HepG2 (cell line): Measurements from ENCODE around the gene ANKRD11. TPM values are rescaled to one million over a fixed set of nuclear protein-coding genes. Genes with fewer than 3 reads are reported as not detected.

Source experiments
- EED ChIP-seq: sonication (generic); formaldehyde crosslinking; IDR thresholded peaks from 2 replicates; pipeline ENCODE4 v1.5.0; 2020; ENCODE audit warnings: mild to moderate bottlenecking, missing genetic modification reagents
- GATAD1 ChIP-seq: IDR thresholded peaks from 2 replicates; pipeline ENCODE4 v1.6.1; 2016; ENCODE audit warnings: missing genetic modification reagents, missing compliant biosample characterization
- GPN1 ChIP-seq: sonication (generic); formaldehyde crosslinking; IDR thresholded peaks from 2 replicates; pipeline ENCODE4 v1.5.1; 2020; ENCODE audit warnings: missing genetic modification reagents, borderline replicate concordance
- IKZF1 ChIP-seq: fragments of 450-650 bp; IDR thresholded peaks from 2 replicates; pipeline ENCODE4 v1.7.1; 2016
- SMARCC2 ChIP-seq: fragments of 450-650 bp; IDR thresholded peaks from 2 replicates; pipeline ENCODE4 v1.6.1; 2017; ENCODE audit warnings: antibody characterized with exemption, mild to moderate bottlenecking
- ZFP36L2 ChIP-seq: sonication (generic); formaldehyde crosslinking; IDR thresholded peaks from 2 replicates; pipeline ENCODE4 v1.4.0; 2020; ENCODE audit warnings: missing genetic modification reagents
- ZNF83 ChIP-seq: sonication (generic); formaldehyde crosslinking; IDR thresholded peaks from 2 replicates; pipeline ENCODE4 v1.4.0; 2020; ENCODE audit warnings: missing genetic modification reagents, mild to moderate bottlenecking, borderline replicate concordance
- ZSCAN22 ChIP-seq: sonication (generic); formaldehyde crosslinking; IDR thresholded peaks from 2 replicates; pipeline ENCODE4 v1.4.0; 2020; ENCODE audit warnings: mild to moderate bottlenecking, missing genetic modification reagents
- polyA plus RNA-seq, 8 experiments: library from polyadenylated mRNA; depleted of rRNA in 3 of 8; stranded (reverse) in 7 of 8; unstranded in 1 of 8; fragments of >200 nt; fragmentation: Illumina TruSeq in 4 of 8; extraction: Trizol in 4 of 8; gene quantifications; 2 replicates each; pipeline versions ENCODE4 v1.2.1 to v1.2.3, GENCODE V29; 2011 to 2016; ENCODE audit warnings: low read depth in 4 of 8, missing spikeins in 1 of 8, mixed read lengths in 1 of 8; ENCODE audit not compliant: insufficient read depth in 1 of 8
- total RNA-seq, 5 experiments: library from RNA; depleted of rRNA; stranded (reverse); fragments of >200 nt; fragmentation: Illumina TruSeq; extraction: Trizol; gene quantifications; 2 replicates each; pipeline ENCODE4 v1.2.3, GENCODE V29; 2016; ENCODE audit warnings: low read depth in 1 of 5
- TF ChIP-seq, protein P1 (sequence below): IDR thresholded peaks from 2 replicates; pipeline ENCODE4 v1.6.1; 2016; ENCODE audit warnings: missing genetic modification reagents, missing compliant biosample characterization
- TF ChIP-seq, protein P2 (sequence below): sonication (generic); formaldehyde crosslinking; IDR thresholded peaks from 2 replicates; pipeline ENCODE4 v1.4.0; 2020; ENCODE audit warnings: missing genetic modification reagents
- TF ChIP-seq, protein P3 (sequence below): IDR thresholded peaks from 2 replicates; pipeline ENCODE4 v1.6.1; 2016; ENCODE audit warnings: mild to moderate bottlenecking, missing biosample characterization, missing genetic modification reagents
- TF ChIP-seq, protein P4 (sequence below): IDR thresholded peaks from 2 replicates; pipeline ENCODE4 v1.4.0; 2020; ENCODE audit warnings: mild to moderate bottlenecking, missing genetic modification reagents
- TF ChIP-seq, protein P5 (sequence below), 2 experiments: sonication (generic) in 1 of 2; formaldehyde crosslinking in 1 of 2; IDR thresholded peaks; 2 replicates each; pipeline versions ENCODE4 v1.6.1 to v1.9.0; 2014 to 2022; ENCODE audit warnings: antibody characterized with exemption in 1 of 2, borderline replicate concordance in 1 of 2, inconsistent platforms in 1 of 2, low read depth in 1 of 2, missing genetic modification reagents in 1 of 2
- TF ChIP-seq, protein P6 (sequence below): sonication (generic); formaldehyde crosslinking; IDR thresholded peaks from 2 replicates; pipeline ENCODE4 v1.4.0; 2020; ENCODE audit warnings: missing genetic modification reagents

Gene ANKRD11
- total and polyA plus RNA-seq, 2 of the 13 experiments (the other 11 are each of a cell fraction or from before 2014, with no cell fraction given): 21.4 to 38.4 TPM

DNA sequence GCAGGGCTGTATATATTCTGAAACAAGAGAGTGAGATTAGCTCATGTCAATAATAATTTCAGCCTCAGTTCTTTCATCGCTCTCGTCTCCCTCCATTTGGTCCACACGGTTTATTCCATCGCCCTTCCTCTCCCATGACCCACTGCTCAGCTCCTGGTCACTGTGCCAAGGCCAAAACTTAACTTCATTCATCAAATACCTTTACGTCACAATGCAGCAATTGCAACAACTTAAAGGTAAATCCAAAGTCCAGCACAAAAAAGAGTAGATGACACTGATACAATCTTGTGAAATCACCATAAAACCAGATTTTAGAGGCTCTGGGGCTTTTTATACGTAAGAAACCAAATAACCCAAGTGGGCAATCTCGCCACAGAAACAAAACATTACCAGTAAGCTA lies 72.0 kb downstream of the ANKRD11 start (continued):
- TF ChIP-seq, protein P1, sequence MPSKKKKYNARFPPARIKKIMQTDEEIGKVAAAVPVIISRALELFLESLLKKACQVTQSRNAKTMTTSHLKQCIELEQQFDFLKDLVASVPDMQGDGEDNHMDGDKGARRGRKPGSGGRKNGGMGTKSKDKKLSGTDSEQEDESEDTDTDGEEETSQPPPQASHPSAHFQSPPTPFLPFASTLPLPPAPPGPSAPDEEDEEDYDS (CRISPR knock-in tag): peak; percentile 33; the same call in 1 of the 2 replicates
- TF ChIP-seq IKZF1 (no peak), GPN1 (CRISPR knock-in tag) (no peak), ZSCAN22 (CRISPR knock-in tag) (no peak), GATAD1 (CRISPR knock-in tag) (peak; percentile 30; the same call in 1 of the 2 replicates), EED (CRISPR knock-in tag) (no peak), ZNF83 (no peak), SMARCC2 (no peak), ZFP36L2 (CRISPR knock-in tag) (no peak)
- TF ChIP-seq, protein P2, sequence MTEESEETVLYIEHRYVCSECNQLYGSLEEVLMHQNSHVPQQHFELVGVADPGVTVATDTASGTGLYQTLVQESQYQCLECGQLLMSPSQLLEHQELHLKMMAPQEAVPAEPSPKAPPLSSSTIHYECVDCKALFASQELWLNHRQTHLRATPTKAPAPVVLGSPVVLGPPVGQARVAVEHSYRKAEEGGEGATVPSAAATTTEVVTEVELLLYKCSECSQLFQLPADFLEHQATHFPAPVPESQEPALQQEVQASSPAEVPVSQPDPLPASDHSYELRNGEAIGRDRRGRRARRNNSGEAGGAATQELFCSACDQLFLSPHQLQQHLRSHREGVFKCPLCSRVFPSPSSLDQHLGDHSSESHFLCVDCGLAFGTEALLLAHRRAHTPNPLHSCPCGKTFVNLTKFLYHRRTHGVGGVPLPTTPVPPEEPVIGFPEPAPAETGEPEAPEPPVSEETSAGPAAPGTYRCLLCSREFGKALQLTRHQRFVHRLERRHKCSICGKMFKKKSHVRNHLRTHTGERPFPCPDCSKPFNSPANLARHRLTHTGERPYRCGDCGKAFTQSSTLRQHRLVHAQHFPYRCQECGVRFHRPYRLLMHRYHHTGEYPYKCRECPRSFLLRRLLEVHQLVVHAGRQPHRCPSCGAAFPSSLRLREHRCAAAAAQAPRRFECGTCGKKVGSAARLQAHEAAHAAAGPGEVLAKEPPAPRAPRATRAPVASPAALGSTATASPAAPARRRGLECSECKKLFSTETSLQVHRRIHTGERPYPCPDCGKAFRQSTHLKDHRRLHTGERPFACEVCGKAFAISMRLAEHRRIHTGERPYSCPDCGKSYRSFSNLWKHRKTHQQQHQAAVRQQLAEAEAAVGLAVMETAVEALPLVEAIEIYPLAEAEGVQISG (CRISPR knock-in tag): no peak
- TF ChIP-seq, protein P3, sequence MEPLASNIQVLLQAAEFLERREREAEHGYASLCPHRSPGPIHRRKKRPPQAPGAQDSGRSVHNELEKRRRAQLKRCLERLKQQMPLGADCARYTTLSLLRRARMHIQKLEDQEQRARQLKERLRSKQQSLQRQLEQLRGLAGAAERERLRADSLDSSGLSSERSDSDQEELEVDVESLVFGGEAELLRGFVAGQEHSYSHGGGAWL: no peak
- TF ChIP-seq, protein P4, sequence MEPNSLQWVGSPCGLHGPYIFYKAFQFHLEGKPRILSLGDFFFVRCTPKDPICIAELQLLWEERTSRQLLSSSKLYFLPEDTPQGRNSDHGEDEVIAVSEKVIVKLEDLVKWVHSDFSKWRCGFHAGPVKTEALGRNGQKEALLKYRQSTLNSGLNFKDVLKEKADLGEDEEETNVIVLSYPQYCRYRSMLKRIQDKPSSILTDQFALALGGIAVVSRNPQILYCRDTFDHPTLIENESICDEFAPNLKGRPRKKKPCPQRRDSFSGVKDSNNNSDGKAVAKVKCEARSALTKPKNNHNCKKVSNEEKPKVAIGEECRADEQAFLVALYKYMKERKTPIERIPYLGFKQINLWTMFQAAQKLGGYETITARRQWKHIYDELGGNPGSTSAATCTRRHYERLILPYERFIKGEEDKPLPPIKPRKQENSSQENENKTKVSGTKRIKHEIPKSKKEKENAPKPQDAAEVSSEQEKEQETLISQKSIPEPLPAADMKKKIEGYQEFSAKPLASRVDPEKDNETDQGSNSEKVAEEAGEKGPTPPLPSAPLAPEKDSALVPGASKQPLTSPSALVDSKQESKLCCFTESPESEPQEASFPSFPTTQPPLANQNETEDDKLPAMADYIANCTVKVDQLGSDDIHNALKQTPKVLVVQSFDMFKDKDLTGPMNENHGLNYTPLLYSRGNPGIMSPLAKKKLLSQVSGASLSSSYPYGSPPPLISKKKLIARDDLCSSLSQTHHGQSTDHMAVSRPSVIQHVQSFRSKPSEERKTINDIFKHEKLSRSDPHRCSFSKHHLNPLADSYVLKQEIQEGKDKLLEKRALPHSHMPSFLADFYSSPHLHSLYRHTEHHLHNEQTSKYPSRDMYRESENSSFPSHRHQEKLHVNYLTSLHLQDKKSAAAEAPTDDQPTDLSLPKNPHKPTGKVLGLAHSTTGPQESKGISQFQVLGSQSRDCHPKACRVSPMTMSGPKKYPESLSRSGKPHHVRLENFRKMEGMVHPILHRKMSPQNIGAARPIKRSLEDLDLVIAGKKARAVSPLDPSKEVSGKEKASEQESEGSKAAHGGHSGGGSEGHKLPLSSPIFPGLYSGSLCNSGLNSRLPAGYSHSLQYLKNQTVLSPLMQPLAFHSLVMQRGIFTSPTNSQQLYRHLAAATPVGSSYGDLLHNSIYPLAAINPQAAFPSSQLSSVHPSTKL (CRISPR knock-in tag): peak; percentile 76
- TF ChIP-seq, protein P5, sequence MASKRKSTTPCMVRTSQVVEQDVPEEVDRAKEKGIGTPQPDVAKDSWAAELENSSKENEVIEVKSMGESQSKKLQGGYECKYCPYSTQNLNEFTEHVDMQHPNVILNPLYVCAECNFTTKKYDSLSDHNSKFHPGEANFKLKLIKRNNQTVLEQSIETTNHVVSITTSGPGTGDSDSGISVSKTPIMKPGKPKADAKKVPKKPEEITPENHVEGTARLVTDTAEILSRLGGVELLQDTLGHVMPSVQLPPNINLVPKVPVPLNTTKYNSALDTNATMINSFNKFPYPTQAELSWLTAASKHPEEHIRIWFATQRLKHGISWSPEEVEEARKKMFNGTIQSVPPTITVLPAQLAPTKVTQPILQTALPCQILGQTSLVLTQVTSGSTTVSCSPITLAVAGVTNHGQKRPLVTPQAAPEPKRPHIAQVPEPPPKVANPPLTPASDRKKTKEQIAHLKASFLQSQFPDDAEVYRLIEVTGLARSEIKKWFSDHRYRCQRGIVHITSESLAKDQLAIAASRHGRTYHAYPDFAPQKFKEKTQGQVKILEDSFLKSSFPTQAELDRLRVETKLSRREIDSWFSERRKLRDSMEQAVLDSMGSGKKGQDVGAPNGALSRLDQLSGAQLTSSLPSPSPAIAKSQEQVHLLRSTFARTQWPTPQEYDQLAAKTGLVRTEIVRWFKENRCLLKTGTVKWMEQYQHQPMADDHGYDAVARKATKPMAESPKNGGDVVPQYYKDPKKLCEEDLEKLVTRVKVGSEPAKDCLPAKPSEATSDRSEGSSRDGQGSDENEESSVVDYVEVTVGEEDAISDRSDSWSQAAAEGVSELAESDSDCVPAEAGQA (IDR thresholded peaks at IDR 0.05; ENCODE audit: low read depth): 0 out of 2 replicates have a peak, but pooled peaks have one; percentile 24
- TF ChIP-seq, protein P5 (CRISPR knock-in tag; IDR thresholded peaks at IDR 0.05; ENCODE audit: borderline replicate concordance): no peak
- TF ChIP-seq, protein P6, sequence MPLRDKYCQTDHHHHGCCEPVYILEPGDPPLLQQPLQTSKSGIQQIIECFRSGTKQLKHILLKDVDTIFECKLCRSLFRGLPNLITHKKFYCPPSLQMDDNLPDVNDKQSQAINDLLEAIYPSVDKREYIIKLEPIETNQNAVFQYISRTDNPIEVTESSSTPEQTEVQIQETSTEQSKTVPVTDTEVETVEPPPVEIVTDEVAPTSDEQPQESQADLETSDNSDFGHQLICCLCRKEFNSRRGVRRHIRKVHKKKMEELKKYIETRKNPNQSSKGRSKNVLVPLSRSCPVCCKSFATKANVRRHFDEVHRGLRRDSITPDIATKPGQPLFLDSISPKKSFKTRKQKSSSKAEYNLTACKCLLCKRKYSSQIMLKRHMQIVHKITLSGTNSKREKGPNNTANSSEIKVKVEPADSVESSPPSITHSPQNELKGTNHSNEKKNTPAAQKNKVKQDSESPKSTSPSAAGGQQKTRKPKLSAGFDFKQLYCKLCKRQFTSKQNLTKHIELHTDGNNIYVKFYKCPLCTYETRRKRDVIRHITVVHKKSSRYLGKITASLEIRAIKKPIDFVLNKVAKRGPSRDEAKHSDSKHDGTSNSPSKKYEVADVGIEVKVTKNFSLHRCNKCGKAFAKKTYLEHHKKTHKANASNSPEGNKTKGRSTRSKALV (CRISPR knock-in tag): 0 out of 2 replicates have a peak, but pooled peaks have one; percentile 41
